Effector CD4-positive, alpha-beta T cell (primary cell): ENCODE measurements around the gene TFAP2A.

Source experiments
- DNase-seq: peaks from one replicate; pipeline ENCODE4 v3.0.0-alpha.2; 2020

The TFAP2A gene

DNA sequence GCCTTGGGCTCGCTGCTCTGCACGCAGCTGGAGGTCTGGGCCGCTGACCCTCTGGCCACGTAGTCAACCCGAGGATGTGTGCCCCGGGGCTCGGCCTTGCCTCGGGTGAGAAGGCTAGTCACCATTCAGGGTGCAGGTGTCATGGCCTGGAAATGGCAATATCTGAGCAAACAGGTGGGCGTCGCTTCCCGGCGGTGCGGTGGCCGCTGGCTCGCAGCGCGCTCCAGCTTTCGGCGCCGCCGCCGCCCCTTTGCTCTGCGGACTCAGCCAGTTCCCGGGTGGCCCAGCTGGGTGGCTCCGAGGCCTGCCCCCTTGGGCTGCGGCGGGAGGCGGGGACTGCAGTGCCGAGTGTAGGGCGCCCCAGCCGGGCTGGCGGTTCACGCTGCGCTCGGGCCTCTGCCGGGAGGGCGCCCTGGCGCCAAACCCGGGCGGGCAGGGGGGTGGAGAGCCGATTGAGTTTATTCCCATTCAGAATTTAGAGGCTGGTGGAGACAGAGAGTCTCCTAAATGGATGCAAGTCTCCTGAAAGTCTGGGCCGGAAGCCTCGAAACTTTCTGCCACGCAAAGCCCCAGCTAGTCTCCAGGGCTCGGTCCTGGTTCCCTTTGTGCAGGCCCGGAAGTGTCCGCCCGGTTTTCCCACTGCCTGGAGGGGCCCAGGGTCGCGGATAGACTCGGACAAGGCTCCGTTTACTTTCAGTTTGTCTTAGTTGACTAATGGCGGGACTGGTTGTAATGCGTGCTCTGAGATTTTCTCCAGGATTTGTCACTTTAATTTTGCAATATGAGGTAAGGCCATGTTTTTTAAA, 11.3 kb upstream of the TFAP2A start:
- no peak for DNase-seq

DNA sequence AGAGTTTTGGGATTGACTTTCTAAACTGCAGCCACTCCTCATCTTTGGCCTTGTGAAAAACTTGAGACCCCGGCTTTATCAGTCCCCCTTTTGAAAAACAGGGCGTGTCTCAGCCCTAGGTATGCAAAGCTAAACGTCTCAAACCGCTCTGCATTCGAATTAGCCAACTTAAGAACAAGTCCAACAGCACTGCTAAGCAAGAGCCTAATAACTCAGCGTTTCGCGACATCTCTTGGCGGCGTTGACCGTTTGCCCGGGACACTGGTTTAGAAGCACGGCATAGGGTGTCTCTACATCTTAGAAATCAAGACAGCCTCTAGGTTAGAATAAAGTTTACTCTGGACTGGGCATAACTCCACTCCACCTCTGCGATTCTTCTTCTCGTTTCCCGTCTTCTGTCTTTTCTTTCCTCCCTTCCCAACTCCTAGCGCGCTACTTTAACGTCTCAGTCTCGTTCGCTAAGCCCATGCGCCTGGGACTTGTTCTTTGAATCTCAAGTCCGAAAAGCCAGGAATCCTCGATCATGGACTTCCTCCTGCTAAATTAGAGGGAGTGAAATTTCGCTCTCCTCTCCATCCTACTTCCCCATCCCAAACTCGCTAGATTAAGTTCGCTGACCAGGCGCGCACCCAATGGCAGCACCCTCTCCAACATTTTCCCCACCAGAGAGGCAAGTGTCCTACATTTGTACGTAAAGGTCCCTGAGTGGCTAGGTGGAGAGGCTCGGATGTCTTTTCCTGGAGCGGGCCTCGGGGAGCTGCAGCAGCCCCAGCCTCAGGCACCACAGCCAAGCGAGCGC, 10.5 kb upstream of the TFAP2A start:
- DNase-seq, result no peak

DNA sequence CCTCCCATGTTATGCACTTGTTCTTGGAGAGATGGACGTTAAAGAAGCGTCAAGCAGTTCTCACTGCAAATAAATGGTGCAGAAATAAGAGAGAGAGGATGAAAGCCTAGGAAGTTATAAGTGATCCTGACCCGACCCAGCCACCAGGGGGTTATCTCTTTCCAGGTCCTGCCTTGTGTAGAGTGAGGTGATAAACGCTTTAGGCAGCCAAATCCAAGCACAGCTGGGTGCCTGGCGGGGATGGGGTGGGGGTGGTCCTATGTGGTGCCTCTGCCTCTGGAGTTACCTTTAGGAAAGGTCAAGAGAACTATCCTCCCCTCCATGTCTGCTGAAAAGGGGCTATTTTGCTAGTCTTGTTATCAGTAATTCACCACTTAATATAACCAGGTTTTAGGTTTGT, 9.2 kb upstream of the TFAP2A start:
- DNase-seq, result no peak

DNA sequence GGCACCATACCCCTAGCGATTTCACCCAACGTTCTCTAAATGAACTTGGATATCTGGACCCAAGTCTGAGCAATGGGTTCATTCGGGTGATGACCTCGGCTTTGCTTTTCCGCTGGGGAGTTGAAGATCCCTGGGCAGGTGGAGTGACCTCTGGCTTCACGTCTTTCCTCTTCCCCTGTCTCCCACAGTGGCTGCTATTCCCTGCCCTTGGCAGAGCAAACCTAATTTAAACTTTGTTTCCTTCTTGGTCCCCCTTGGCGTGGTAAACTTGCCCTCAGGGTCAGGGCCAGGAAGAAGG, 7.8 kb upstream of the TFAP2A start:
- DNase-seq, result no peak

DNA sequence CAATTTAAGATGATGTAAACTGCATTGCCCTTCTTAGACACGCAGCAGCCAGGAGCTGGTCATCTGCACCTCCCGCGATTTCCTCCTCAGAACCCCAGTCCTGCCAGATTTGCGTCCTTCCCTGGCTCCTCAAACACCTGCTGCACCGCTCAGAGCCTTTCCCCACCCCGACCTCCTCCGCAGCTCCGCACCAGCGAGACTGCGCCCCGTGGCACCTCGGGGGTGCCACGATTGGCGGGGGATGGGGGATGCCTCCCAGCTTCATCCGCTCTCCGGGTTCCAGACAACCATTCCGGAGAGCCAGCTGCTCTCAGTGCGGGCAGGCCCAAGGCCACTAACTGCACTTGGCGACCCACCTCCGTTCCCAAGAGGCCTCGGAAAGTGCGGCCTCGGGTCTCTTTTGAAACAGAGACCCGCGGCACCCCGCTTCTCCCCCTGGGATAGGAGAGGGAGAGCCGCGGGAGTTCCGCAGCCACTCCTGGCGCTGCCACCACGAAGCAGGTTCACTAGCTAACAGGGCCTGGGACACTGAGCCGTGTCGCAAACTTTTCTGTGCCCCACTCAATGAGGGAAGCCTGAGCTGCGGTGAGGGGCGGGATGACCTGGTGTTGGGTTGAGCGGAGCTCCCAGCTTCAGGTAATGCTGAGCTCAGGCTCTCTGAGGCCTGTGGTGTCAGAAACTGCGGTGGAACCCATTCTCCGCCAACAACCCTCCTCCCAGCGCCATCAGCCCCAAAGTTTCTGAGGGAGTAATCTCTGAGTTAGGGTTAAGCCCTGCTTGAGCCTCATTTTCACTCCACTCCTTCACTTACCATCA, 7.3 kb upstream of the TFAP2A start:
- no peak for DNase-seq

DNA sequence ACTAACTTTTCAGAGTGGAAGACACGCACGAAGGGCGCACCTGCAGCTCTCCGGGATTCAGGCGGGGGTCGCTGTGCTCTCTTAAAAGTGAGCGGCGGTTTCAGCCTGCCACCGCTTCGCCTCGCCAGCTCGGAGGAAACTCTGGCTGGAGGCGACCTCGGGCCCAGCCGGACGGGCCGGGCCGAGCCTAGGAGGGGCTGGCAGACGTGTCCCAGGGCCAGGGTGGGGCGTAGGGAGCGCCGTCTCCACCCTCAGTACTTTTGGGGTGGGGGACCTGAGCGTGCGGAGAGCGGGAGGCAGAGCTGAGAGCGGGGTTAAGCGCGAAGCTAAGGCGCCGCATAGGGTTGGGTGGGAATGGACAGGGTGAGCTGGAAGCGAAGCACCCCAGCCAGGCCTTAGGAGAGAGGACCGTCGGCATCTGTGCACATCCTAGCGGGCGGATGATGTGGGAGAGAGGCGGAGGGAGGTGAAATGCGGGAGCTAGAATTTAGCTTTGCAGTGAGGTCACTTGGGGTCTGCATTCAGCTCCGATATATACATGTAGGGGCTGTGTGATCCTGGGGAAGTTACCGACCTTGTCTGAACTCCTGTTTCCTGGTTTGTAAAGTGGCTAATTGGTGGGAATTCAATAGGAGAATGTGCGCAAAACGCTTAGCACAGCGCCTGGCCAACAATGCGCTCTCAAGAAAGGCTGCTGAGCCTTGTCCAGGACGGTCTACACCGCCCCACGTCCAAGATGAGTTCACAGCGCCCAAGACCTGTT, 6.5 kb upstream of the TFAP2A start:
- no peak for DNase-seq

DNA sequence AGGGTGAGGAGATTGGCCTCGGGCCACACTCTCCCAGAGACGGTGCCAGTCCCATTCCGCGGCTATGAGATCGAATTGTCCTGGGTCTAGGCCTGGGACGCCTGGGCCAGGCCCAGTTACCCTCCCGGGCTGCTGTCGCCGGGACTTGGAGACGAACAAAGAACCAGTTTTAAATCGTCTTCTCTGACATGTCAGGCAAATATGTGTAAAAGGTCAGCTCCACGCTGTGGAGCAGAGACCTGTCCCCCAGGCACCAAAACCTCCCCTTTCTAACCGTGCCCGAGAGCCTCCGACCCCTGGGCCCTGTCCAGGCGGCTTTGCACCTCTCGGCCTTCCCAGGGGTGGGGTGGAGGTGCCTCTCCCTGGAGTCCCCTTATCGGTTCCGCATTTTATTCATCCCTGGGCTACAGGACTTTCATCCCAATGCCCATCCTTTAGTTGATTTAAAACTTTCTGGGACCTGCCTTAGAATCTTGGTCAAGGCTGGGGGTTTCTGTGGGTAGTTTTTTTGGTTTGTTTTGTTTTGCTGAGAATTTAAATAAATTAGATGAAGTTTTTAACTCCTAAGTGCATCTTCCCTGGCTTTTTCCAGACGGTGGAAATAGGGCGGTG, 5.8 kb upstream of the TFAP2A start:
- DNase-seq, result no peak

DNA sequence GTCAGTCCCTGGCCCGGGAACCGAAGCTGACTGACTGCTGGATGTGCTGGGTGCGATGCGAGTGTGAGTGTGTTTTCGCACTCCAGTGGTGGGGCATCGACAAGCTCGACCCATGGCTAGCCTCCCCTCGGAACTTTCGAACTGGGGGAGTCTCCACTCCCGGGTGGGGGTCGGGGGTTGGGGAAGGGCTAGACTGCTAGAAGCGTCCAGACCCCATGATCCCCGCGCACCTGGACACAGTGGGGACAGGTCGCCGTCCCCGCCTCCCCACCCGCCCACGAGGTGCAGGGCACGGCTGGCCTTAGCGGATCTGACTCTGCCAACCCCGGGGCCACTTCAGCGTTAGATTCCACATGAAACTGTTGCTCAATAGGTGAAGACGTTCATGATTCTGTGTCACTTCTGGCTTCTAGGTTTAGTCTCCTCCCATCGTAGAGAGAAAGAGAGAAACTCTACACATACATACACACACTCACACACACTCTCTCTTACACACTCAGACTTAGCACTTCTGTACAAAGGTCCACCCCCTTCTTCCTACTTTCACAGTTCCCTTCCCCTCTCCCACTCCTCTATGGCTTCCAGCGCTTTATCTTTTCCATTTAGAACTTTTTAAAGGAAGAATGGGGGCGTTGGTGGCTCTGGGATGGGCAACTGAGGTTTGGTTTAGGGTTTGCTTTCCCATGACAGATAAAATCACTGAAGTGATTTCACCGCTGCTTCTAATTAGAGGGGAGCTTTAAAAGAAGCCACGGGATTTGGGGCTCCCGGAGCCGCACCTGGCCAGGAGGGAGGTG, 5.1 kb upstream of the TFAP2A start:
- DNase-seq, result no peak

DNA sequence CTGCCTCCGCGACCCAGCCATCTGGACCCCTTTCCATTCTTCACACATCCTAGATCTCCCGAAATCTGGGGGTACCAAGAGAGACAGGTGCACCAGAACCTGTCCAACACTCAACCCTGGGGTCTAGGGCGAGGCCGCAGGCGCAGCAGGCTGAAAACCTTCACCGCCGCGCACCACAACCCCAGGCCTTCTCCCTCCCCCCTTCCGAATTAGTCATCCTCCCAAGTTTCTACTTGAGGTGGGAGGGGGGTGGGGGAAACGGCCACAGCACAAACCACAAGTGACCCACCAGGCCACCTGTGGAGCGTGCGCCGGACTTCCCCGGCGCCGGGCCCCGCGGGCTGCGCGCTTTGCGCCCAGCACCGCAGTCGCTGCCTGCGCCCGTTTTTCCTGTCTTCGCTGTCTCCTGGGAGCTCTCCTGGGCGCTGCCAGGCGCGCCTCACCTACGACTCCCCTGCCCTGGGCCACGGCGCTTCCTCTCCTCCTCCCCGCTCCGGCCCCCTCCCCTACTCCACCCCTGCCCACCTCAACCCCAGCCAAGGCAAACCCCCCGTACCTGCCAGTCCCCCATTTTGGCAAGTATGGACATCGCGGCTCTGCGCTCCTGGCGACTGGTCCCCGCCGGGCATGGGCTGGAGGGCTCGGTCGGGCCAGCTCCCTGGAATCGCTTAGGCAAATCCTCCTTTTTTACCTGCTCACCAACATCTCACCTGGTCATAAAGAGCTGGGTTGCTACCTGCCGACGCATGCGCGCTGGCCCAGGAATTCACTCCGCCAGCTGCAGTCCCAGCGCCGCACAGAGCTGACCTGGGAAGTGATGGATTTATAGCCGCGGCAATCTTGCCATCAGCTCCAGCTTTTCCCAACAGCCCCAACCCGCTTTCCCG, 4.2 kb upstream of the TFAP2A start:
- DNase-seq, result no peak

DNA sequence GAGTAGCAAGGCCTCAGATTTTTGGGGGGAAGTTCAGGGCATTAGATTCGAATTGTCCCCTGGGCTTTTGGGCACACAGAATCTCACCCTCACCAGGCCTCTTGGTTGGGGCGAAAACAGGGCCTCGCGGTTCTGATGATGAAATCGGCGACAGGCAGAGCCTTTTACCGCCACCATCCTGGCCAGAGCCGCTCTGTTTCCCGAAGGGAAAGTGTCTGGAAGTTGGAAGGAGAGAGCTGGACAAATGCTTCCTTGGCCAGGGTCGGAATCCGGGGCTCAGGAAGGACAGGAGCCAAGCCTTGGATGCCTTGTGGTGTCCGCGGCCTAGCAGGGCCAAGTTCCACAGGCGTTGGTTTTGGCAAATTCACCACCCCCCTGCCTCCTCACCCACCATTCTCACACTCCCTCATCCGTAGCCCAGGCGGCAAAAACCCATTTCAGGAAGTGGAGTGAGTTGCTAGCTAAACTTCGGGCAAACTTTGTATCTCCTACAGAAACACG, 3.5 kb upstream of the TFAP2A start:
- DNase-seq, result no peak

DNA sequence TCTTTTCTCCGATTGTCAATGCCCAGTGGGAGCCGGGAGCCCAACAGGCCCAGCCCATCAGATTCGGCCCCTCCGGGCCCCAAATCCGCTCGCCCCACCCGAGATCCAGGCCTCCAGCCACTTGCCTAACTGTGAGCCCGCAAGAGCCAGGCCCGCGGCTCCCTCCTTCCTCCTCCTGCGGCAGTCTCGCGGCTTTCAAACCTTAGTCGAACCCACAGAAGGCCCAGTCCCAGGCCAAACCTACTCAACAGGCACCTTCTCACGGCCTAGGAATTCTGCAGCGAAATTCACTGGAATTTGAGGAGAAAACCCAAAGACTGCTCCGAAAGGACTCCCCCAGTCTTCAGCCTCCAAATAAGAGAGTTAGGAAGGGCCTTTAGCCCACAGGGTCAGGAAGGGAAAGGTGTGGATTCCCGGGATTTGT, 2.8 kb upstream of the TFAP2A start:
- no peak for DNase-seq

DNA sequence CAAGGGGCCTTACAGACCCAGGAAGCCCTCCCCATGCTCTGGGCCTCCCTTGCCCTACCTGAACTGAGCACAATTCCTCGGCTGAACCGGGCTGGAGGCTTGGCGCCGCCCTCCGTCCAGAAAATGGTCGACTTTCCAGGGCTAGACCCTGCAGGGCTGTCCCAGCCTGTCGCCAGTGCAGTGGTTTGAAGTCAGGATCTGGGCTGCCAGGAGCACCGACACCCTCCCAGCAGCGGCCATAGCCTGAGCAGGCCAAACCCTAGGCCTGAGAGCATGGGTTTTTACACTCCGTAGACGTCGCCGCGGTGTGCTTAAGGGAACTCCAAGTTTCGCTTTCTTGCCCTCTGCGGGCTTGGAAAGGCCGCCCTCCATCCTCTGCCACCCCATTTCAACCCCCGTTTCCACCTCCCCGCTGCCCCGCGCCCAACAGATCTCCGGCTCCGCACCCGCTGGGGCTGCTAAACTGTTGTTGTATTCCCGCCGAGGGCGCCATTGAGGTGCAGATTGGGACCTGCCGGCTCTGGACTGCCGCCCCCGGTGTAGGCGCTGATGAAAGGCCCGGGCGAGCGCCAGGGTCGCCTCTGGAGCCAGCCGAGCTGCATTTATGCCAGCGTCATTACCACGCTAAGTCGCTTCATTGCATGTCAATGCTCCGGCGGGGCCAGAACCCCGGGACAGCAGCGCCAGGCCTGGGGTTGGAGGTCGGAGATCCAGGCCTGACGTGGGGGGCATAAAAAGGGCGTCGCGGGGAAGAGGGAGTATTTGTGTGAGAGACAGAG, 2.2 kb upstream of the TFAP2A start:
- DNase-seq, result no peak

DNA sequence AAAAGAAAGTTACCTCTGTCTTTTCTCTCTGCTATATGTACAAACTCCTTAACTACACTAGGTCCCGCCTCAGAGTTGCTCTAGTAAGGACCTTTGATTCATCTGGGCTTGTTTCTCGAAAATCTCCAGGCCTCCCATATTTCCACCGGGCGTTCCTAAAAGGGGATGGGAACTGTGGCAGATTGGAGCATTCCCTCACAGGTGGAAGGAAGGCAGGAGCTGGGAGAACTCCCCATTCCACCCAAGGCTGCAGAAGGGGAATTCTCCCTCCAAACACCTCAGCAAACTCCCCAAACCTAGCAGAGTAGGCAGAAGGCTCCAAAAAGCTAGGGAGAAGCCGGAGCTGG, 1.6 kb upstream of the TFAP2A start:
- no peak for DNase-seq

DNA sequence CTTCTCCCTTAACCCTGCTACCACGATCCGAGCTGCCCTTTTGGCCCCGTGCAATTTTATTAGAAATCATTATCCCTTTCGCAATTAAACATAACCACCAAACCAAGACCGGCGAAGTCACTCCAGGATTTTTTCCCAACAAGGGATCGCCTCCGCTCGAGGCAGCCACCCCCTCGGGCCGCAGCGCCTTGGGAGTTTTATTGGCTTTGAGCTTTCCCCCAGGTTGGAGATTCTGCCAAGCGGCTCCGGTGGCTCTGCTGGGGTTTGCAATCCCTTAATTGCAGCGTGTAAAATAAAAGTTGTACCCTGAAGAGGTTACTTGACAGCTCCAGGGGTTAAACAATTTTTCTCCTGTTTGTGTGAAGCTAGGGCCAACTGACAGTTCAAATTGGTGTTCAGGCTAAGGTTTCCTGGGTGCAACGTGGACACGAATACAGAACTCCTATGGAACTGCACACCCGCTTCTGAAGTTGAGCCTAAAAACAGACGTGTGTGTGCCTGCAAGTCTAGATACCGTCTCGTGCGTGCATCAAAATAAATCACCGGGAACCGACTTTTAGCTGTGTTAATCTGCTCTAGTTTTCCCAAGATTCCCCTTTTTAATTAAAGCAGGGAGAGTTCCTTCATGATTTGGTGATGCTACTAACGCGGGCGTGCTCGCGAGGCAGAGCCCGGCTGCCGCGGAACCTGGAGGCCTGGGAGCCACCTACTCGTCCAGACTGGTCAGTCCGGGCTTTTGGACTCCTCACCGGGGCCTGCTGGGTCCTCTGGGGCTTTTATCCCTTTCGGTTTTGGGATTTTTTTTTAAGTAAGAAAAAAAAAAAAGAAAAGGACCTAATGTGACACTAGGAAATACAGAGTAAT, 975 bp upstream of the TFAP2A start:
- DNase-seq, result no peak

DNA sequence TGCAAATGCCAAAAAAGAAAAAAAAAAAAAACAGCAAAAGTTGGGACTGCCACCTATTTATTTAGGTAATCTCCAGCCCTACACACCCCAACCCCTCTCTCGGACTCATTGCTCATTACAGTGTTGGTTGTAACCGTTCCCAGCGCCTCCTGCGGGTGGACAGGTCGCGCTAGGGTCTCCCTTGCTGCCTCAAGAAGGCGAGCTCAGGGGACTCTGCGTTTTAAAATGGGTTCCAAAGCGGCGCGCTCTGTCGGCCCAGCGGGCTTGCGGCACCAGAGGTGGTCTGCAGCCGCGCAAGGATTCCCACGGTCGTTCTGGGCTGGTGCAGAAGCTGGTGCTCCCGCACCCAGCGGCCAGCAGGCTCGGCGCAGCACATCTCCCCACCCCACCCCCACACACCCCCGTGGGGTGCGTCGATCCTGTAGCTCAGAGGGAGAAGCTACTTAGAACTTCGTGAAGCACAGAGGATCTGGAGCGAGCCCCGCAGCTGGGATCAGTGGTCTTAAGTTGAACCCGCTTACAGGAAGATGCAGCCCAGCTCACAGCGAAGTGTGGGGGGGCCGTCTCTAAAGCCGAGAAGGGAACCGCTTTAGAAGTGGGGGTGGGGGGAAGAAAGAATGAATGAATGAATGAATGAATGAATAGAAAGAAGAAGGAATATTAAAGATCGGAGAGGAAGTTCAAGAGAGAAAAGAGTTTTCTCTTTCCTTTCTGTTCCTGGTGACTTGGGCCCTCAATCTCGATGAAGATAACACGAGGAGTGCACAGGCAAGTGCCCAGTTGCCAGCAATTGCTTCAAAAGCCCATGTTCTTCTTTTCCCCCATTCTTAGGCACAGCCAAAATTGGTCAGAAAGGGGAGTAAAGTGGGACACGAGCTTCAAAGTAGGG, 780 bp downstream of the TFAP2A start:
- DNase-seq, result no peak

DNA sequence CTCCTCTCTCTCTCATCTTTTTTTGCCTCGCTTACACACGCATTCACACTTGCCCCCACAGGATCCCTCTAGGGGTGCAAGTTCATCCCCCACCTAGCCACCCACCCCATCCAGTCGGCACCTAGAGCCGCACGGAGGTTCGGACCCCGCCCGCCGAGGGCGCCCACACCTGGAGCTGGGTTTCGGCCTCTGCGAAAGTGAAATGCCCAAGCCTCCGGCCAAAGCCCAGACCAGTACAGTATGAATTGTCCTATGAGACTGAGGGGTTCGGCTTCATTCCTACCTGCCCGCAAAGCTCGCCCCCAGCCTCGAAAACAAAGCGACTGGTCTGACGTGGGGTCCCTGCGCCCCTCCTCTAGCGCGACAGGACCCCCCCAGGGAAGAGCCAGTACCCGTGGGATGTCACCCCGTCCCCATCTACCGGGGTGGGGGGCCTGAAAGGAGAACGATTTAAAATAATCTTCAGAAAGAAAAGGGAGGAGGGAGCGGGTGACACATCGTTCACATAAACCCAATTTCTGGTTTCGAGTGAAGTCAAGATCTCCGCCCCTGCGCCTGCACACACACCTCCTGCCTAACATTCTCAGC, 1.5 kb downstream of the TFAP2A start:
- DNase-seq, result no peak
